ENCODE measurements around the gene BTBD1. TPM values are rescaled to one million over a fixed set of nuclear protein-coding genes. Genes with fewer than 3 reads are reported as not detected.
"Not testable (repeated sequence)": the region's sequence is repeated elsewhere in the genome, so short reads cannot be mapped to it uniquely, and the experiment has no call there.

Gene BTBD1
- total and polyA plus RNA-seq, 2 experiments from 2014 or later, result 43.8 to 91.0 TPM

DNA sequence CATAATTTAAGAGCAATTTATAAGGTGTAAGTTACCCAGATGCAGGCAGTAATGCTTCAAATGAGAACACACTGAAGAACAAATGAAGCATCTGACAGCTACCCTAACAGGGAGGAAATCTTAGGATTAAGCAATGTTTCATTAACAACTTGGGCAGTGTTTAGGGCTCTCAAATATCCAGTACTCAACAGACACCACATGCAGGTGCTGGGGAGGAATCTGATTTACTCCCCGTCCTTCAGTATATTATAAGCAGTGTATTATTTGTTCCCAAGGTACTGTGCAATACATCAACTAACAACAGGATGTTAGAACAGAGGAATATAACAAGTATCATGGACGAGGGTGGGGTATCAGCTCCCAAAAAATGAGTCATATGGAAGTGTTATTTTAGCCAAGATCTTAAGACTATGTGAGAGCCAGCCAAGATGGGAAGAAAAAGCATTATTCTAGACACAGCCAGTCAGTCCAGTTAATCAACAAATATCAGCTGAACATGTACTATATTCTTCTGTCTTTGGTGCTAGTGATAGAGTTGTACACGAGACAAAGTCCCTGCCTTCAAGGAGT lies 20.4 kb downstream of the BTBD1 start:
- H3K4me3 ChIP-seq, result no peak overlapping the region
- DNase-seq (ENCODE audit: low spot score), result no peak
- H3K36me3 ChIP-seq (replicated peaks; ENCODE audit: insufficient read depth, low read depth), result no peaks in the 10 kb centered on the region
- no peak overlapping the region for H3K4me2 ChIP-seq
- H3K4me1 ChIP-seq (ENCODE audit: insufficient read depth), result no peaks in the 10 kb centered on the region
- peaks cover 74% of the 10 kb centered on the region for H3K79me2 ChIP-seq
- TF ChIP-seq, protein P1, sequence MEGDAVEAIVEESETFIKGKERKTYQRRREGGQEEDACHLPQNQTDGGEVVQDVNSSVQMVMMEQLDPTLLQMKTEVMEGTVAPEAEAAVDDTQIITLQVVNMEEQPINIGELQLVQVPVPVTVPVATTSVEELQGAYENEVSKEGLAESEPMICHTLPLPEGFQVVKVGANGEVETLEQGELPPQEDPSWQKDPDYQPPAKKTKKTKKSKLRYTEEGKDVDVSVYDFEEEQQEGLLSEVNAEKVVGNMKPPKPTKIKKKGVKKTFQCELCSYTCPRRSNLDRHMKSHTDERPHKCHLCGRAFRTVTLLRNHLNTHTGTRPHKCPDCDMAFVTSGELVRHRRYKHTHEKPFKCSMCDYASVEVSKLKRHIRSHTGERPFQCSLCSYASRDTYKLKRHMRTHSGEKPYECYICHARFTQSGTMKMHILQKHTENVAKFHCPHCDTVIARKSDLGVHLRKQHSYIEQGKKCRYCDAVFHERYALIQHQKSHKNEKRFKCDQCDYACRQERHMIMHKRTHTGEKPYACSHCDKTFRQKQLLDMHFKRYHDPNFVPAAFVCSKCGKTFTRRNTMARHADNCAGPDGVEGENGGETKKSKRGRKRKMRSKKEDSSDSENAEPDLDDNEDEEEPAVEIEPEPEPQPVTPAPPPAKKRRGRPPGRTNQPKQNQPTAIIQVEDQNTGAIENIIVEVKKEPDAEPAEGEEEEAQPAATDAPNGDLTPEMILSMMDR (IDR thresholded peaks at IDR 0.05; ENCODE audit: poor library complexity), result no peak
- no peak for TF ChIP-seq EZH2 (IDR thresholded peaks at IDR 0.05; ENCODE audit: borderline replicate concordance)
- TF ChIP-seq EZH2phosphoT487 (IDR thresholded peaks at IDR 0.05; ENCODE audit: low read depth, severe bottlenecking, unreplicated experiment), result no peak
- no peak overlapping the region for H3K27ac ChIP-seq
- WGBS (ENCODE audit: low lambda C conversion rate, missing lambda C conversion rate), result 60% methylated on average over 3 of the region's 3 CpGs
- no peak overlapping the region for H2AFZ ChIP-seq
- H3K9me3 ChIP-seq (ENCODE audit: low read depth), result no peaks in the 10 kb centered on the region
- peaks cover 6% of the 10 kb centered on the region for H4K20me1 ChIP-seq (ENCODE audit: insufficient read depth, poor library complexity, severe bottlenecking)
- no peaks in the 10 kb centered on the region for H3K9me2 ChIP-seq (replicated peaks; ENCODE audit: insufficient read depth)
- no peaks in the 10 kb centered on the region for H3K27me3 ChIP-seq

DNA sequence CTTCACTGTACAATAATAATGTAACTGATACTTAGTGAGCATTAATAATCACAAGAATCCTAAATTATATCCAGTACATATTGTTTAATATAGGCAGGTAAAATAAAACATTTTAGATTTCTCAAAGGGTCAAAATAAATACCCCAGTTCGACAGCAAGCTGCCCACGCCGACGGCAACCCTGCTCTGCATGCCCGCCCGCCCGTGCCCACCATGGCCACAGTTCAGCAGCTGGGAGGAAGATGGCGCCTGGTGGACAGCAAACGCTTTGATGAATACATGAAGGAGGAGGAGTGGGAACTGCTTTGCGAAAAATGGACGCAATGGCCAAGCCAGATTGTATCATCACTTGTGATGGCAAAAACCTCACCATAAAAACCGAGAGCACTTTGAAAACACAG lies 22.9 kb downstream of the BTBD1 start:
- H2AFZ ChIP-seq, result no peak overlapping the region
- H3K4me2 ChIP-seq, result no peak overlapping the region
- H4K20me1 ChIP-seq (ENCODE audit: insufficient read depth, poor library complexity, severe bottlenecking), result peaks cover 6% of the 10 kb centered on the region
- H3K27ac ChIP-seq, result no peak overlapping the region
- H3K9me2 ChIP-seq (replicated peaks; ENCODE audit: insufficient read depth), result no peaks in the 10 kb centered on the region
- WGBS (ENCODE audit: low lambda C conversion rate, missing lambda C conversion rate), result 98% methylated on average over 12 of the region's 12 CpGs
- no peaks in the 10 kb centered on the region for H3K36me3 ChIP-seq (replicated peaks; ENCODE audit: insufficient read depth, low read depth)
- peaks cover 83% of the 10 kb centered on the region for H3K79me2 ChIP-seq
- no peaks in the 10 kb centered on the region for H3K27me3 ChIP-seq
- TF ChIP-seq EZH2phosphoT487 (IDR thresholded peaks at IDR 0.05; ENCODE audit: low read depth, severe bottlenecking, unreplicated experiment) (no peak), EZH2 (IDR thresholded peaks at IDR 0.05; ENCODE audit: borderline replicate concordance) (no peak)
- TF ChIP-seq, protein P1 (IDR thresholded peaks at IDR 0.05; ENCODE audit: poor library complexity), result no peak
- H3K9me3 ChIP-seq (ENCODE audit: low read depth), result no peaks in the 10 kb centered on the region
- H3K4me3 ChIP-seq, result no peak overlapping the region
- no peak for DNase-seq (ENCODE audit: low spot score)
- H3K4me1 ChIP-seq (ENCODE audit: insufficient read depth), result no peaks in the 10 kb centered on the region

DNA sequence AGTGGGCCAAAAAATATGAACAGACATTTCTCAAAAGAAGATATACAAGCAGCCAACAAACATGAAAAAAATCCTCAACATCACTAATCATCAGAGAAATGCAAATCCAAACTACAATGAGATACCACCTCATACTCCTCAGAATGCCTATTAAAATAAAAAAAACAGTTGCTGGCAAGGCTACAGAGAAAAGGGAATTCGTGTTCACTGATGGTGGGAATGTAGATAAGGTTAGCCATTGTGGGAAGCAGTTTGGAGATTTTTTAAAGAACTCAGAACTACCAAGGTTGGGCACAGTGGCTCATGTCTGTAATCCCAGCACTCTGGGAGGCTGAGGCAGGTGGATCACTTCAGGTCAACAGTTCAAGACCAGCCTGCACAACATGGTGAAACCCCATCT lies 27.8 kb downstream of the BTBD1 start:
- H3K79me2 ChIP-seq, result peaks cover 95% of the 10 kb centered on the region

DNA sequence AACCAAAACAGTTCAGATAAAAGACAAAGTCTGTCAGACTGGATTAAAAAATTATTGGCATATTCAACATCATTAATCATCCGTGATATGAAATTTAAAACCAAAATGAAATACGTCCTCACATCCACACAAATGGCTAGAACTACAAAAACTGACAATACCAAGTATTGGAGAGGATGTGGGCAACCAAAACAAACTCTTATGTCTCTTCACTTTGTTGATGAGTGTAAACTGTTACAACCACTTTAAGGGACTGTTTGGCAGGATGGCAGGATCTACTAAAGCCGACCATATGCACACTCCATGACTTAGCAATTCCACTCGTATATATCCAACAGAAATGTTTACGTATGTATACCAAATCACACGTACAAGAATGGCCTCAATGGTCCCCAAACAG lies 30.8 kb downstream of the BTBD1 start:
- peaks cover 94% of the 10 kb centered on the region for H3K79me2 ChIP-seq
- TF ChIP-seq EZH2phosphoT487 (IDR thresholded peaks at IDR 0.05; ENCODE audit: low read depth, severe bottlenecking, unreplicated experiment) (no peak), EZH2 (IDR thresholded peaks at IDR 0.05; ENCODE audit: borderline replicate concordance) (no peak)
- TF ChIP-seq, protein P1 (IDR thresholded peaks at IDR 0.05; ENCODE audit: poor library complexity), result no peak
- no peak for DNase-seq (ENCODE audit: low spot score)

More for the DNA sequence above, 27.8 kb downstream of the BTBD1 start:
- 81% methylated on average over 1 of the region's 1 CpG for WGBS (ENCODE audit: low lambda C conversion rate, missing lambda C conversion rate)
- Histone ChIP-seq H3K9me2 (replicated peaks; ENCODE audit: insufficient read depth) (no peaks in the 10 kb centered on the region), H3K4me3 (no peak overlapping the region), H2AFZ (no peak overlapping the region), H3K36me3 (replicated peaks; ENCODE audit: insufficient read depth, low read depth) (no peaks in the 10 kb centered on the region), H3K9me3 (ENCODE audit: low read depth) (no peaks in the 10 kb centered on the region), H3K27ac (no peak overlapping the region), H3K4me2 (no peak overlapping the region), H4K20me1 (ENCODE audit: insufficient read depth, poor library complexity, severe bottlenecking) (peaks cover 24% of the 10 kb centered on the region), H3K27me3 (no peaks in the 10 kb centered on the region), H3K4me1 (ENCODE audit: insufficient read depth) (no peaks in the 10 kb centered on the region)
- TF ChIP-seq EZH2phosphoT487 (IDR thresholded peaks at IDR 0.05; ENCODE audit: low read depth, severe bottlenecking, unreplicated experiment), result no peak
- no peak for DNase-seq (ENCODE audit: low spot score)

DNA sequence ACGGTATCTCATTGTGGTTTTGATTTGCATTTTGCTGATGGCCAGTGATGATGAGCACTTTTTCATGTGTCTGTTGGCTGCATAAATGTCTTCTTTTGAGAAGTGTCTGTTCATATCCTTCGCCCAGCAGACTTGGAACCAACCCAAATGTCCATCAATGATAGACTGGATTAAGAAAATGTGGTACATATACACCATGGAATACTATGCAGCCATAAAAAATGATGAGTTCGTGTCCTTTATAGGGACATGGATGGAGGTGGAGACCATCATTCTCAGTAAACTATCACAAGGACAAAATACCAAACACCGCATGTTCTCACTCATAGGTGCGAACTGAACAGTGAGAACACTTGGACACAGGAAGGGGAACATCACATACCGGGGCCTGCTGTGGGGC lies 35.8 kb downstream of the BTBD1 start:
- peaks cover 49% of the 10 kb centered on the region for H3K79me2 ChIP-seq
- 98% methylated on average over 6 of the region's 6 CpGs for WGBS (ENCODE audit: low lambda C conversion rate, missing lambda C conversion rate)
- DNase-seq (ENCODE audit: low spot score); H3K9me2 ChIP-seq (replicated peaks; ENCODE audit: insufficient read depth); H4K20me1 ChIP-seq (ENCODE audit: insufficient read depth, poor library complexity, severe bottlenecking); H3K27ac ChIP-seq; H3K27me3 ChIP-seq; H3K9me3 ChIP-seq (ENCODE audit: low read depth); H2AFZ ChIP-seq; H3K4me1 ChIP-seq (ENCODE audit: insufficient read depth); H3K4me3 ChIP-seq; H3K4me2 ChIP-seq; H3K36me3 ChIP-seq (replicated peaks; ENCODE audit: insufficient read depth, low read depth): not testable (repeated sequence)

More for the DNA sequence above, 30.8 kb downstream of the BTBD1 start:
- Histone ChIP-seq H3K4me3 (no peak overlapping the region), H3K27ac (no peak overlapping the region), H2AFZ (no peak overlapping the region), H4K20me1 (ENCODE audit: insufficient read depth, poor library complexity, severe bottlenecking) (peaks cover 27% of the 10 kb centered on the region), H3K9me3 (ENCODE audit: low read depth) (no peaks in the 10 kb centered on the region), H3K9me2 (replicated peaks; ENCODE audit: insufficient read depth) (no peaks in the 10 kb centered on the region), H3K27me3 (no peaks in the 10 kb centered on the region), H3K36me3 (replicated peaks; ENCODE audit: insufficient read depth, low read depth) (no peaks in the 10 kb centered on the region), H3K4me1 (ENCODE audit: insufficient read depth) (no peaks in the 10 kb centered on the region), H3K4me2 (no peak overlapping the region)
- WGBS (ENCODE audit: low lambda C conversion rate, missing lambda C conversion rate), result 96% methylated on average over 6 of the region's 6 CpGs

Measured in hepatocyte (in vitro differentiated cells).